NCI-H2081 (cell line): ENCODE measurements around the gene GRIK4.

Source experiments
- DNase-seq, 2 experiments: peaks; one replicate each; lab custom pipeline; 2025; lab: John Stamatoyannopoulos, UW

GRIK4 gene

DNA sequence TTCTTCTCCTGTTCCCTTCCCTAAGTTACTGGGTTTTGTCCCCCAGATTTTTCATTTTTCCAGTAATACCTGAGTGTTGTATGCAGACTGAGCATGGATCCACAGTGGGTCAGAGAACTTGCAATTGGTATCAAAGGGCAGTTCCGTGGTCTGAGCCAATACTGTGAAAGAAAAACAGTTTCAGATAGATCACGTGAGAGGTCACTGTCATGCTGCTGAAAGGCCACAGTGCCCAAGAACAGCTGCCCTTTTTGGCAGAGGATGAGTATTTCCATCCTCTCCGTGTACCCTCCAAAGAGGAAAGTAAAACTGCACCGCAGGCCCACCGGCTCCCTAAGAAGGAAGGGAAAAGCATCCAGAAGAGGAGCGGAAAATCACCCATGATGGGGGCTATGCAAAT, 439.3 kb downstream of the GRIK4 start:
- no peak for DNase-seq

DNA sequence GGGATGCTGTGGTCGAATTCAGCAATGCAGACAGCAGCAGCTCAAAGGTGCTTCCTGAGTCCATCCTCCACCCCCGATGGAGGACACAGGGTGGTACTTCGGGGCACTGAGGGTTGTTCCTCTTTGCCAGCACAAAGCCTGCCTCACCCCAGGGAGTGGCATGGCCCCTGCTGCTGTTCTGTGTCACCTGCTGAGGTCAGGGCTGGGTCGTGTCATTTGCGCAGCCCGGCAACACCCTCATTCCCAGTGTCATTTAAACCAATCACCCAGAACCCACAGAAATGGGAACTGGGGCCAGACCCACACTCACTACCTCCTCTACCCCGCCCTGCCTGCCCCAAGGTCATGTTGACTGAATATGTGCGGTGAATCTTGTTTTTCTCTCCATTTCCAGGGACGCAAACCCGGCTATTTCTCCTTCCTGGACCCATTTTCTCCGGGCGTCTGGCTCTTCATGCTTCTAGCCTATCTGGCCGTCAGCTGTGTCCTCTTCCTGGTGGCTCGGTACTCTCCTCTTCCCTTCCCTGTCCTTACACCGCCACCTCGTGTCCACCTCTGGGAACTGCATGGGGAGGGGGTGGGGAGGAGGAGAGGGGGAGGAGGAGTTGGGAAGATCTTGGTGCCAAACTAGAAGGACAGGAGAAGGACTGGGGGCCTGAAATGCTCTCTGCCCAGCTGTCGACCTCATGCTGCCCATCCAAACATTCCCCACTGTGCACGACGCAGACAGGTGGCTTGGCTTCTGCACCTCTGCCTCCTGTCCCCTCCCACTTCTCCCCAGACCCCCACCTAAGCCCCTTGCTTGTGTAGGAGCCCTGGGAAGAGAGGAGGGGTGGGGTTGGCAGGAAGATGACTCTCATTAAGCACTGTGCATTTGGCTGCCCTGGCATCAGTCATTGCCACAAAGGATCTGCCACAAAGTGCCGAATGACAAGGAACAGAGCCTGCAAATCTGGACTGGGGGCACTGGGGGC, 441.2 kb downstream of the GRIK4 start:
- DNase-seq = peak; percentile 79 to 87

GRCh38 chr11:120954381-120954780, 442.8 kb downstream of the GRIK4 start:
- no peak for DNase-seq

- DNase-seq = no peak
Measured at GRCh38 chr11:120956710-120957495, 445.4 kb downstream of the GRIK4 start.

DNA sequence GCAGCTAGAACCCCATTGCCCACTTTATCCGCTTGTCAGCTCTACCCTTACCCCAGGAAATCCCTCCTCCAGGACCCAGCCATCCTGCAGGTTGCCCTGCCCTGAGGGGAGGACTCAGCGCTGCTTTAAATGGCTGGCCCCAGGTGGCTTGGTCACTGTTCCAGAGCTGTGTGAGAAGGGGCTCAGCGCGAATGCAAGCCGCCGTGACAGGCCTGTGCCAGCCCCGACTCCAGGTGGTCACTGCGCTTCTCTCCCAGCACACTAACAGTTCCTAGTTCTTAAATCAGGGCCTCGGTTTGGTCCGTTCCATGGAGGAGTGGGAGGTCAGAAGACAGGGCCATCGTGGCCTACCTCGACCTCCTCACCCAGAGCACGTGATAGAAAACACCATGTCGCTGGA, 446.6 kb downstream of the GRIK4 start:
- DNase-seq = no peak

GRCh38 chr11:120959189-120959588, 447.6 kb downstream of the GRIK4 start:
- DNase-seq = no peak

DNA sequence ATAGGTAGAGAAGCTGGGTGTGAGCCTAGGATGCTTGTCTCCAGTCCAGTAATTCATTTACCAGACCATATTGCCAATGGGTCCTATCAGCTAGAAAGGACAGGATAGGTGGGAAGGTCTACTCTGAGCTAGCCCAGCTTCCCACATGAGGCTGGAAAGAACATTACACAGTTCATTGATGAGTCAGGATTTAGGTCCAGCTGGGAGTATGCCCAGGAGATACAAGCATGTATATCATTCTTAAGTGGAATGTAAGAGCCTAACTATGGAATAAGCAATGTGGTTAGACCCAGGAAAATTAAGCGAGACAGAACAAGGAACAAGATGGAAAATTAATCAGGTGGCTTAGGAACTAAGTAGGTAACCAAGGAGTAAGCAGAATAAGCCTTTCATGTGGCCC, 453.3 kb downstream of the GRIK4 start:
- no peak for DNase-seq

DNA sequence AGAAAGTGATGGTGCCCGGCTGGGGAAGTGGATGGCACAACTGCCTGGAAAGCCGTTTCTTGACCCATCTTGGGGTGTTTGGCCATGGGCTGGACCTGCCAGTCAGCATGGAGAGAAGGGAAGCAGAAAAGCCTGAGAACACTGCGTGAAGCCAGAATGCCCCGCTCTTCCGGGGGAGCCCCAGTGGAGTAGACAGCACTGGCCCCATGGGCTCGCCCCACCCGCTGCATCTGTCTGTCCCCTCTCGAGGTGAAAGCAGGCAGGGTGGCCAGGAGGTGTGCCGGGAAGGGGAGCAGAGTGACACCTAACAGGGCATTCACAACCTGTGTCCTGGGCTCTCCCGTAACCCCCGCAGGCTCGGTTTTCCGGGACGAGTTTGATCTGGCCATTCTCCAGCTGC, 455.3 kb downstream of the GRIK4 start:
- no peak for DNase-seq

DNA sequence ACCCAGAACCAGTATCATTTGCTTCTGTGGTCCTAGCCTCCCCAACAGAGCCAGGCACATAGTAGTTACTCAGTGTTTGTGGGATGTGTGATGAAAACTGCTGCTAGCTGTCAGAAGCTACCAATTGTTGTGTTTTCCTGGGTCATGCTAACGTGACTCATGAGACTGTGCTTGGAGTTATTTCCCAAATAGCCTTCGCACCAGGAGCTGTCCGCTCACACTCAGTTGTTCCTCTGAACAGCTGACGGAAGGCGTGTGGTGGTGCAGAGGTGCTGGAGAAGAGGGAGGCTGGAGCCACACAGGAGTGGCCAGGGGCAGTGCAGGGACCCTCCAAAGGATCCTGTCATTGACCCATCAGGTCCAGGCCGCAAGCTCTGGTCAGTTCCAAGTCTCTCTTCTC, 458.4 kb downstream of the GRIK4 start:
- DNase-seq = no peak

- no peak for DNase-seq
Measured at GRCh38 chr11:120971825-120972224, 460.3 kb downstream of the GRIK4 start.

DNA sequence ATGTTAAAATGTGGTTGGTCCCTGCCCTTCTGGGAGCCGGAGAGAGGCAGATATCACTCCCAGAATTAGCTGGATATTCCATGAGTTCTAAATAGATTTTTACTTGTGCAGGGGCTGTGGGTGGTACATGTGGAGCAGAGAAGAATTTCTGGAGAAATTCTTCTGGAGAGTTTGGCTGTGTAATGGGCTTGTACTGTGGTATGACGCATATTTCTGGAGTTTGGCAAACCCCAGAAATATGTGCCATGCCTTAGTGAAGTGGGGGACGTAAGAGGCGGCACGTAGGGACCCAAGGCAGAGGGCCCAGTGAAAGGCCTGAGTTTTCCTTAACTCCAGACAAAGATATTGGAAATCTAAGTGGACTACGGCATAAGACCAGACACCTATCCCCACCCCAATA, 461.1 kb downstream of the GRIK4 start:
- no peak for DNase-seq

DNA sequence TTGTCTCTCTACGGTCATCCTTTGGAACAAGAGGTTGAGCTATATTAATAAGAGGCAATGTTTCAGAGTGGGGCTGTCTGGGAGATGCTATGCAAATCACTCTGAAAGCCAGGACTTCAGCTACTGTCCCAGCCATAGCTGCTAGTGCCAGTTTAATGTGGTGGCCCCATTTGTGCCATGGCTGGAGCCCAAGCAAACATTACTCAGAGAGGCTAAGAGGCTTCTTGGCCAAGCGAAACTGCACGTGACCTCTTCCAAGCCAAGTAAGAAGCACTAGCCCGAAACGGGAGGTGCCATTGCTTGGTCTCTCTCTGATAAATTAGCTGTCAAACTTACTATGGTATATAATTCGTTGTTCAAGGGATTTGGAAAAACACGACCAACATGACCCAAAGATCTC, 462.0 kb downstream of the GRIK4 start:
- DNase-seq = no peak

DNA sequence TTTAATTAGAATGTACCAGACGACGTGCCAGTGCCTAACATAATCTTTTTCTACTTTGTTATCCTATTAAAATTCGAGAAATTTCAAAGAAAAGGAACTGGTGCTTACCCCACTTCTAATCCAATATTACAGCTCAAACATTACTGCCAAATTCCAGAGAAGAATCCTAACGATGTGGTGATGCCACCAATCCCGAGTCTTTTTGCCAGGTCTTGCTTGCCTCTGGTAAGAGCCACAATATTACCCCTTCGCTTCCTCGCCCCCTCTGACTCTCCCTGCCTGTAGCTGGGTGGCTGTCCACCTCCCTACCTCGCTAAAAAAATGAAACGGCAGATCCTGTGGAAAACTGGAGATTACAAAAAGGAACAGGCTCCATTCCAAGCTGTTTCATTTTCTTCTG, 462.9 kb downstream of the GRIK4 start:
- no peak for DNase-seq

- no peak for DNase-seq
Measured at GRCh38 chr11:120974965-120975364, 463.4 kb downstream of the GRIK4 start.

DNA sequence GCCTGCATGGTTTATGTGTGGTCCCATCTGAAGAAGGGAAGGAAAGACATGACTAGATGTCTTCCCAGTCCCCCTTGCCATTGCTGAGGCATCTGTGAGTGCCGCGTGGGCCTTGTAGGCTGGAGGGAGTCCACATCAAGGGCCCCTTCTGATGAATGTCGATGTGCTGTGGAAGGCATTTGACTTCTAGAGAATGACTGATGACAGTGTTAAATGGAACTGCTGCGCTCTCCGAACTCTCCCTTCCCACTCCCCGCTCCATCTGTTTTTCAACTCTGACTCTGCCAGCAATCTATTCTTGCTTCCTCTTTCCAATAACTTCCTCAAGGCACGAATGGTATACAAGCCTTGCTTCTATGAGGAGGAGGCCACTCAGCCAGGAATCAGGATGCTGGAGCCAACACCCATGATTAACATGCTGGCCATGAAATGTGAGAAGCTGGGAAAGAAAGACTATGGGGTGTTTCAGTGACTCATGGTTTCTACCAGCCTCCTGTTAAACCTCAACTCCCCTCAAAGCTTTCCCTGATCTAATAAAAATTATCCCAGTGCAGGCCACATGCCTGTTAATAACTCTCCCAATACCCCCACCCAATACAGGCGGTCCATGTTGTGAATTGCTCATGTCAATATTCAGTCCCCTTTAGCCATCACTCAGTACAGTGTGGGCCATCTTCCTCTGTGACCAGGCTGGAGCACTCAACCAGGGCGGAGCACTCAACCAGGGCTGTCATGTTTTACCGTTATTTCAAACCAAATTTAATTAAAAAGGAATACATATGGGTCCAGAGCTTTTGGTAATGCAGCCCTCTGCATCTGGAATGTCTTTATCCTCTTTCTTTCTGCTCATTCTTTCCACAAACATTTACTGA, 466.0 kb downstream of the GRIK4 start:
- no peak for DNase-seq

GRCh38 chr11:120978701-120979100, 467.2 kb downstream of the GRIK4 start:
- DNase-seq = no peak

- peak; percentile 63 to 70 for DNase-seq
Measured at GRCh38 chr11:120985718-120986569, 474.4 kb downstream of the GRIK4 start.

DNA sequence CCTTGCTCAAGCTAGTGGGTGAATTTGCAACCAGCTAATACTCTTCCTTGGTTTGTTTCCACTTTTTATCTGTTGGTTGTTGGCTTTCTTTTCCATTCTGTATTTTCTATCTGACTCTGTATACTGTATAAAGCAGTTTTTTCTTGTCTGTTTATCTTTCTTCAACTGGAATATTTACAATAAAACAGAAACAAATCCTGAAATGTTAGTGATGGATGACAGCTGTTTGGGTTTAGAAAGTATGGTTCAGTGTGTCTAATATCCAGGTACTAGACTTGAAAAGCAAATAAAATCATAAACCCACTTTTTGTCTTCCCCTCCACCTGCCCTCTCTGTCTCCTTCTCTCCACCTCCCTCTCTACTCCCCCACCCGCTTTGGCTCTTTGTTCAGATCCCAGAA, 477.1 kb downstream of the GRIK4 start:
- no peak for DNase-seq

- no peak for DNase-seq
Measured at GRCh38 chr11:120991830-120992686, 480.5 kb downstream of the GRIK4 start.
